Erythroblast (primary cell): ENCODE results near the gene MCTP1.

Experiments used
- DNase-seq, 2 experiments: peaks; one replicate each; lab custom pipeline; 2025; lab: John Stamatoyannopoulos, UW
- GATA1 ChIP-seq: IDR thresholded peaks from 2 replicates; pipeline ENCODE4 v1.6.1; 2011; ENCODE audit warnings: low read depth, mild to moderate bottlenecking, control low read depth, low read length, moderate library complexity
- POLR2A ChIP-seq: IDR thresholded peaks from 2 replicates; pipeline ENCODE4 v1.6.1; 2011; ENCODE audit warnings: mild to moderate bottlenecking, low read length

The MCTP1 gene

DNA sequence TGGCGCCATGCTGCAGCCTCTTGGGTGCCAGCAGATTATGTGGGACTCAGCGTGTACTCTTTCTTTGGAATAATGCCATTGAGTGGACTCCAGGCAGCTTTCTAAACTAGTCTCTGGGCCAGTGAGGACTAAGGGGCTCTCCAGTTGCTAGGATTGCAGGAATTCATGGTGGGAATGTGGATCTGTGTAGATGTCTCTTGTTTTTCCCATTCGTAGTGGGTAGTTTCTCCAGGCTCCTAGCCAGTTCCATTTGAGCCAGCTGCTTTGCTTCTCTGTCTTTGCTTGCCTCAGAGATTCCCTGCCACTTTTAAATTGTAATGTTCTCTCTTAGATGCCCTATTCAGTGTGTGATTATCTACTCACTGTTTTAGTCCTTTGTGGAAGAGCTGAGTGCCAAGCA lies 623.8 kb downstream of the MCTP1 start:
- TF ChIP-seq GATA1 (no peak), POLR2A (no peak)
- no peak for DNase-seq

DNA sequence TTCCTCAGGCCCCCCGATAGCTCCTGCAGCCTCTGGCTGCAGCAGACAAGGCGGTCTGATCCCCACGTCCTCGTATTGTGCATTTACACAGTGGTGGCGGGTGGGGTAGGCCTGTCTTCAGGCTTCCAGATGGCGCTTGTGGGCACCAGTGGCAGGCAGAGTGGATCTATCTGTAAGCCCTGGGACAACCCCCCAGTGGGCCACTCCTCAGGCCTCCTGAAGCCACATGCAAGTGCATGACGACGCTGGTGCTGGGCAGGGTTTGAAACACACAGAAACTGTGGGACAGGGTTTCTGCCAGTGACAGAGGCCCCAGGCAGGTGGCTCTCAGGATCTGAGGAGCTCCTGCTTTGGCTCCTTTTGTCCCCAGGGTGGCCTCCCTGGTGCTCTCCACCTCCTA lies 624.4 kb downstream of the MCTP1 start:
- no peak for DNase-seq
- TF ChIP-seq GATA1 (no peak), POLR2A (no peak)

DNA sequence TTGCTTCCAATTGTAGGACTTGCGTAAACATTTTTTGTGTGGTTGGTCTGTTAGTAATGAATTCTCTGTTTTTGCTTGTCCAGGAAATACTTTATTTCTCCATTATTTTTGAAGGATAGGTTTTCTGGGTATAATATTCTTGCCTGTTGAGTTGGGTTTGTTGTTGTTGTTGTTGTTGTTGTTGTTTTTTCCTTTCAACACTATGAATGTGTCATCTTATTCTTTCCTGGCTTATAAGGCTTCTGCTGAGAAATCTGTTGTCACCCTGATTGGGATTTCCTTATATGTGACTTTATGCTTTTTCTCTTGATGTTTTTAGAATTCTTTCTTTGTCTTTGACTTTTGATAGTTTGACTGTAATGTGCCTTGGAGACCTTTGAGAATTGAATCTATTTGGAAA lies 626.6 kb downstream of the MCTP1 start:
- TF ChIP-seq POLR2A: no peak
- TF ChIP-seq GATA1: no peak
- no peak for DNase-seq
